H9 (cell line): Measurements from ENCODE around the gene OGFOD2. TPM values are rescaled to one million over a fixed set of nuclear protein-coding genes. Genes with fewer than 3 reads are reported as not detected.
"Not testable (repeated sequence)": the region's sequence is repeated elsewhere in the genome, so short reads cannot be mapped to it uniquely, and the experiment has no call there.

ENCODE experiments used
- DNase-seq: peaks from one replicate; pipeline ENCODE4 v3.0.0-alpha.2; 2017
- H2AFZ ChIP-seq: one replicate; pipeline ENCODE4 v1.6.1; 2013; ENCODE audit warnings: mild to moderate bottlenecking, low read length, control low read depth, moderate library complexity
- H2AK5ac ChIP-seq: 2 replicates; pipeline ENCODE4 v1.6.1; 2013; ENCODE audit warnings: low read length, control low read depth, mixed read lengths; ENCODE audit not compliant: insufficient read length
- H2BK120ac ChIP-seq: one replicate; pipeline ENCODE4 v1.6.1; 2013; ENCODE audit warnings: low read depth, mild to moderate bottlenecking, low read length, control low read depth, inconsistent platforms; ENCODE audit not compliant: poor library complexity, severe bottlenecking
- H2BK12ac ChIP-seq: 2 replicates; pipeline ENCODE4 v1.6.1; 2013; ENCODE audit warnings: low read length, control low read depth, mixed read lengths, low read depth; ENCODE audit not compliant: insufficient read length
- H2BK15ac ChIP-seq: 2 replicates; pipeline ENCODE4 v1.6.1; 2013; ENCODE audit warnings: low read depth, low read length, control low read depth
- H2BK20ac ChIP-seq: one replicate; pipeline ENCODE4 v1.6.1; 2013; ENCODE audit warnings: low read depth, mild to moderate bottlenecking, low read length, control low read depth, inconsistent platforms; ENCODE audit not compliant: poor library complexity, severe bottlenecking
- H2BK5ac ChIP-seq: 2 replicates; pipeline ENCODE4 v1.6.1; 2013; ENCODE audit warnings: low read length, control low read depth, mixed read lengths; ENCODE audit not compliant: insufficient read length
- H3K14ac ChIP-seq: 2 replicates; pipeline ENCODE4 v1.6.1; 2013; ENCODE audit warnings: low read length, control low read depth; ENCODE audit not compliant: insufficient read depth
- H3K18ac ChIP-seq: 2 replicates; pipeline ENCODE4 v1.6.1; 2013; ENCODE audit warnings: low read depth, mild to moderate bottlenecking, mixed read lengths, low read length, control low read depth; ENCODE audit not compliant: insufficient read length
- H3K23ac ChIP-seq: 2 replicates; pipeline ENCODE4 v1.6.1; 2013; ENCODE audit warnings: low read length, control low read depth, mixed read lengths, low read depth; ENCODE audit not compliant: insufficient read length
- H3K23me2 ChIP-seq: 2 replicates; pipeline ENCODE4 v1.6.1; 2013; ENCODE audit warnings: low read depth, mild to moderate bottlenecking, mixed read lengths, low read length, control low read depth; ENCODE audit not compliant: insufficient read length, poor library complexity, severe bottlenecking
- H3K27ac ChIP-seq: 2 replicates; pipeline ENCODE4 v1.5.1; 2013; ENCODE audit warnings: low read length, control low read depth, mixed read lengths, low read depth; ENCODE audit not compliant: insufficient read length
- H3K27me3 ChIP-seq: 2 replicates; pipeline ENCODE4 v1.6.1; 2013; ENCODE audit warnings: low read length, control low read depth, inconsistent platforms; ENCODE audit not compliant: insufficient read depth
- H3K4ac ChIP-seq: 2 replicates; pipeline ENCODE4 v1.6.1; 2013; ENCODE audit warnings: low read depth, mild to moderate bottlenecking, control low read depth, inconsistent platforms, low read length, moderate library complexity
- H3K4me1 ChIP-seq: 2 replicates; pipeline ENCODE4 v1.6.1; 2013; ENCODE audit warnings: low read length, control low read depth, inconsistent platforms; ENCODE audit not compliant: insufficient read depth
- H3K4me2 ChIP-seq: 2 replicates; pipeline ENCODE4 v1.6.1; 2013; ENCODE audit warnings: low read length, control low read depth, mixed read lengths; ENCODE audit not compliant: insufficient read length, insufficient read depth
- H3K56ac ChIP-seq: 2 replicates; pipeline ENCODE4 v1.6.1; 2013; ENCODE audit warnings: low read depth, mild to moderate bottlenecking, mixed read lengths, low read length, control low read depth; ENCODE audit not compliant: insufficient read length
- H3K79me1 ChIP-seq: 2 replicates; pipeline ENCODE4 v1.6.1; 2013; ENCODE audit warnings: low read depth, mild to moderate bottlenecking, moderate library complexity, low read length, control low read depth, inconsistent platforms; ENCODE audit not compliant: insufficient read depth, poor library complexity, severe bottlenecking
- H3K79me2 ChIP-seq: 2 replicates; pipeline ENCODE4 v1.6.1; 2013; ENCODE audit warnings: low read length, control low read depth, inconsistent platforms; ENCODE audit not compliant: insufficient read depth
- H3K9ac ChIP-seq: 2 replicates; pipeline ENCODE4 v1.6.1; 2013; ENCODE audit warnings: low read length, control low read depth, mixed read lengths; ENCODE audit not compliant: insufficient read length; ENCODE audit errors: extremely low read depth
- H3K9me3 ChIP-seq: one replicate; pipeline ENCODE4 v1.6.1; 2013; ENCODE audit warnings: low read depth, low read length, inconsistent platforms; ENCODE audit not compliant: control insufficient read depth
- H3T11ph ChIP-seq: one replicate; pipeline ENCODE4 v1.6.1; 2013; ENCODE audit warnings: mild to moderate bottlenecking, low read length, control low read depth, inconsistent platforms
- H4K20me1 ChIP-seq: one replicate; pipeline ENCODE4 v1.6.1; 2013; ENCODE audit not compliant: control insufficient read depth, insufficient read length, insufficient read depth
- H4K5ac ChIP-seq: 2 replicates; pipeline ENCODE4 v1.6.1; 2013; ENCODE audit warnings: low read depth, mild to moderate bottlenecking, mixed read lengths, low read length, control low read depth; ENCODE audit not compliant: insufficient read length
- H4K8ac ChIP-seq: replicated peaks from 2 replicates; pipeline ENCODE4 v1.6.1; 2013; ENCODE audit warnings: low read length, control low read depth, mixed read lengths, low read depth; ENCODE audit not compliant: insufficient read length
- H4K91ac ChIP-seq: 2 replicates; pipeline ENCODE4 v1.6.1; 2013; ENCODE audit warnings: low read depth, mild to moderate bottlenecking, moderate library complexity, mixed read lengths, low read length, control low read depth; ENCODE audit not compliant: insufficient read length
- H3K27ac Mint-ChIP-seq, 3 experiments: 2 replicates in 2 of 3; 3 replicates in 1 of 3; pipeline ENCODE4 v1.8.0; 2020 to 2021; ENCODE audit warnings: mixed read lengths in 3 of 3, mild to moderate bottlenecking in 1 of 3, moderate library complexity in 1 of 3
- H3K27me3 Mint-ChIP-seq: 2 replicates; pipeline ENCODE4 v1.8.0; 2021; ENCODE audit warnings: low read depth, mild to moderate bottlenecking, moderate library complexity, mixed read lengths
- H3K36me3 Mint-ChIP-seq, 3 experiments: 2 replicates in 2 of 3; 3 replicates in 1 of 3; pipeline ENCODE4 v1.8.0; 2020 to 2021; ENCODE audit warnings: low read depth in 3 of 3, mixed read lengths in 3 of 3; ENCODE audit not compliant: insufficient read depth in 1 of 3
- H3K4me1 Mint-ChIP-seq, 2 experiments: 2 replicates each; pipeline ENCODE4 v1.8.0; 2020; ENCODE audit warnings: mixed read lengths in 2 of 2
- H3K4me3 Mint-ChIP-seq, 2 experiments: 2 replicates in 1 of 2; 3 replicates in 1 of 2; pipeline ENCODE4 v1.8.0; 2020 to 2021; ENCODE audit warnings: mild to moderate bottlenecking in 2 of 2, mixed read lengths in 2 of 2, moderate library complexity in 1 of 2
- H3K9me3 Mint-ChIP-seq, 2 experiments: 2 replicates in 1 of 2; 3 replicates in 1 of 2; pipeline ENCODE4 v1.8.0; 2020; ENCODE audit warnings: mild to moderate bottlenecking in 2 of 2, mixed read lengths in 2 of 2, moderate library complexity in 1 of 2
- CTCF ChIP-seq: fragments of 200-600 bp; sonication (generic); conservative IDR thresholded peaks from 3 replicates; pipeline ENCODE4 v1.8.0; 2021; ENCODE audit warnings: antibody characterized with exemption, mild to moderate bottlenecking
- WGBS: extraction: QIAGEN DNeasy Blood & Tissue Kit; methylation state at CpG from one replicate; pipeline ENCODE4 v1.1.7; 2013; ENCODE audit warnings: missing lambda C conversion rate, low lambda C conversion rate, mixed read lengths; ENCODE audit not compliant: insufficient read length; ENCODE audit errors: extremely low coverage; 5-methylcytosine and 5-hydroxymethylcytosine counted together
- total RNA-seq: library from RNA; stranded (reverse); gene quantifications from 2 replicates; pipeline ENCODE4 v1.2.1, GENCODE V29; 2021

OGFOD2 gene
- total RNA-seq, 1 experiment from 2014 or later: 14.7 TPM

DNA sequence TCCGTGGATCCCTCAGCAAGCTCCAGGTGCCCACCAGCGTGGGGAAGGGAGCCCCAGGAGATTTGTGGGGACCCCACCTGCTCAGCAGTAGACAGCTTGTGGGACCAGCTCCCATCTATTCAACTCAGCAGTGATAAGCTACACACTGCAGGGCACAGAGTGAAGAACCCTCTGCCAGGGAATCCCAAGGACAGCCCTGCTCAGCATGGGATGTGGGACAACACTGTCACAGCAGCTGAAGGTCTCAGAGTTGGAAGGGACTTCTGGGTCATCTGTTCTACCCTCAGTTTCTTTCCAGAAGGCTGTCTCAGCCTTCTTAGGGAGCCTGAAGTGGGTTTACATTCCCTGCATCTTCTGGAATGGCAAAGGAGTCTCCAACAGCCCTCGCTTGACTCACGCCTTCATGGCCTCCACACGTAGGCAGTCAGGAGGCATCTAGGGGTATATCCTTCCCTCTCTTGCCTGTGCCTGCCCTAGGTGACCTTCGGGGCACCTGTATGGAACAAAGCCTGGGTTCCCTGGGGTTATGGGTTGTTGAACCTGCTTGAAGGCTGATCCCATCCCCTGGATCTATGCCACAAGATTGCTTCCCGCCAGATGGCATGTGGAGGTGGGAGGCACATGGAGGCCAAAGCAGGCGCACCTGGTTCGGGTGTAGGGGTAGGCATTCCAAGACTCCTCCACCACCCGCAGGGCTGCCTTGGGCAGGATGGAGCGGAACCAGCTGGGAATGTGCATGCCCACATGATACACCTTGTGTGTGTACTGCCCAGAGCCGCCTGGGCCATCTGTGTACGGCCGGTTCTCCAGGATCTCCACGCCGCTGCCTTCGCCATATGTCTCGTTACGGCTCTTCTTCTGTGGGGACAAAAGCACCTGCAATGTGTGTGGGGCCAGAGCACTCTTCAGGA lies 38.4 kb downstream of the OGFOD2 start:
- TF ChIP-seq CTCF: no peak
- WGBS: no CpG with 5 or more reads among the region's 19 CpGs

GRCh38 chr12:123014473-123014872 lies 39.4 kb downstream of the OGFOD2 start:
- H3K9ac ChIP-seq, H3K23me2 ChIP-seq, H3K14ac ChIP-seq, H3K56ac ChIP-seq, H4K20me1 ChIP-seq, H3K27ac ChIP-seq, H3K4me3 Mint-ChIP-seq, H2AFZ ChIP-seq, H4K8ac ChIP-seq, H3K4ac ChIP-seq, H3K27me3 Mint-ChIP-seq, H3K4me2 ChIP-seq, H3K23ac ChIP-seq, H2BK15ac ChIP-seq, H2BK5ac ChIP-seq, H4K91ac ChIP-seq, DNase-seq, H3K79me2 ChIP-seq, H3K4me1 Mint-ChIP-seq, H4K5ac ChIP-seq, H2BK120ac ChIP-seq, H3K9me3 Mint-ChIP-seq, H2BK20ac ChIP-seq, H3T11ph ChIP-seq, H2BK12ac ChIP-seq, H3K9me3 ChIP-seq, H2AK5ac ChIP-seq, H3K36me3 Mint-ChIP-seq, H3K18ac ChIP-seq, H3K79me1 ChIP-seq, H3K4me1 ChIP-seq, H3K27ac Mint-ChIP-seq, H3K27me3 ChIP-seq: not testable (repeated sequence)
- no CpG with 5 or more reads among the region's 4 CpGs for WGBS

More for the DNA sequence above, 38.4 kb downstream of the OGFOD2 start:
- no peak overlapping the region for H4K8ac ChIP-seq
- no peak overlapping the region for H3K18ac ChIP-seq
- no peak overlapping the region for H3K4me2 ChIP-seq
- no peaks in the 10 kb centered on the region for H3K23me2 ChIP-seq
- no peak overlapping the region for H3K4ac ChIP-seq
- H2BK12ac ChIP-seq: no peak overlapping the region
- H4K20me1 ChIP-seq: no peaks in the 10 kb centered on the region
- H2BK15ac ChIP-seq: no peak overlapping the region
- Mint-ChIP-seq H3K27me3 (no peaks in the 10 kb centered on the region; the same call in none of the 2 replicates), H3K27ac (no peak overlapping the region), H3K4me3 (no peak overlapping the region), H3K36me3 (no peaks in the 10 kb centered on the region; a peak in 2 of 7 replicates), H3K9me3 (no peaks in the 10 kb centered on the region), H3K4me1 (0 out of 4 replicates have a peak, but pooled peaks cover 0 to 3% of the 10 kb centered on the region in 2 experiments)
- no peak overlapping the region for H3K27ac ChIP-seq
- no peaks in the 10 kb centered on the region for H3K4me1 ChIP-seq
- H2AFZ ChIP-seq: no peak overlapping the region
- no peaks in the 10 kb centered on the region for H3K9me3 ChIP-seq
- H3K79me1 ChIP-seq: no peaks in the 10 kb centered on the region
- H2BK120ac ChIP-seq: no peak overlapping the region
- H2AK5ac ChIP-seq: no peak overlapping the region
- H3K9ac ChIP-seq: no peak overlapping the region
- H3K79me2 ChIP-seq: no peaks in the 10 kb centered on the region
- H2BK20ac ChIP-seq: no peak overlapping the region
- H4K5ac ChIP-seq: no peak overlapping the region
- no peak overlapping the region for H4K91ac ChIP-seq
- no peak overlapping the region for H3T11ph ChIP-seq
- DNase-seq: no peak
- H3K23ac ChIP-seq: no peak overlapping the region
- H3K56ac ChIP-seq: no peak overlapping the region
- H2BK5ac ChIP-seq: no peak overlapping the region
- no peaks in the 10 kb centered on the region for H3K27me3 ChIP-seq
- no peak overlapping the region; the same call in 1 of the 2 replicates for H3K14ac ChIP-seq
